B cell (primary cell): ENCODE results near the gene CTIF.

Source experiments
- CTCF ChIP-seq: fragments of 200-600 bp; IDR thresholded peaks from one replicate; pipeline ENCODE4 v1.8.0; 2022; ENCODE audit warnings: antibody characterized with exemption, mild to moderate bottlenecking
- EZH2 ChIP-seq: IDR thresholded peaks from 2 replicates; pipeline ENCODE4 v1.6.1; 2012; ENCODE audit warnings: borderline replicate concordance, low read depth, mild to moderate bottlenecking, moderate library complexity, low read length; ENCODE audit not compliant: insufficient read depth, poor library complexity, severe bottlenecking

GRCh38 chr18:48600456-48601090 is 61.7 kb downstream of the CTIF start:
- TF ChIP-seq CTCF (no peak), EZH2 (no peak)
